ENCODE data around the gene CNTF. TPM values are rescaled to one million over a fixed set of nuclear protein-coding genes. Genes with fewer than 3 reads are reported as not detected.
A peak's percentile ranks its signal among the peaks of the same experiment; 100 is the strongest.

CNTF gene
- polyA plus RNA-seq, 6 donors from 2014 or later, result 0.15 to 0.35 (median 0.28) TPM; not detected in 3

DNA sequence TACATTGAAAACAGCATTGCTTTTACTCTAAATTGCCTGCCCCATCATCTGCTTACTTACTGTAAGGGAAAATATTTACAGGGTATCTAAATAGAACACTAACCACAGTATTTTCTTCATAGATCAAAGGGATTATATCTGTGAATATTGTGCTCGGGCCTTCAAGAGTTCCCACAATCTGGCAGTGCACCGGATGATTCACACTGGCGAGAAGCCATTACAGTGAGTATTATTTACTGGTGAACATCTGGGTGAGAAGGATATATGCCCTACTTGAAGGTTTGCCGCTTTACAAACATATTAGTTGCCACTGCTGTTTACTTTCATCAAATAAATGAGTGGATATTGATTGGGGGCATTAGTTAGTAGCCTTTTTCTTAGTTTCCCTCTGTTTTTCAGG, 5.9 kb upstream of the CNTF start:
- H3K9me3 Mint-ChIP-seq, result no peaks in the 10 kb centered on the region
- peaks cover 50 to 51% of the 10 kb centered on the region in 2 donors for H3K36me3 Mint-ChIP-seq
- no peak for DNase-seq
- no peaks in the 10 kb centered on the region for H3K27me3 Mint-ChIP-seq
- peak overlapping the region in 1 of 6 donors; percentile 15 for H3K27ac Mint-ChIP-seq
- peaks cover 0 to 13% (median 10%) of the 10 kb centered on the region in 3 donors for H3K4me1 Mint-ChIP-seq
- no peak overlapping the region for H3K4me3 Mint-ChIP-seq
- no peak for ATAC-seq (ENCODE audit: low read depth in 2 of 2)

DNA sequence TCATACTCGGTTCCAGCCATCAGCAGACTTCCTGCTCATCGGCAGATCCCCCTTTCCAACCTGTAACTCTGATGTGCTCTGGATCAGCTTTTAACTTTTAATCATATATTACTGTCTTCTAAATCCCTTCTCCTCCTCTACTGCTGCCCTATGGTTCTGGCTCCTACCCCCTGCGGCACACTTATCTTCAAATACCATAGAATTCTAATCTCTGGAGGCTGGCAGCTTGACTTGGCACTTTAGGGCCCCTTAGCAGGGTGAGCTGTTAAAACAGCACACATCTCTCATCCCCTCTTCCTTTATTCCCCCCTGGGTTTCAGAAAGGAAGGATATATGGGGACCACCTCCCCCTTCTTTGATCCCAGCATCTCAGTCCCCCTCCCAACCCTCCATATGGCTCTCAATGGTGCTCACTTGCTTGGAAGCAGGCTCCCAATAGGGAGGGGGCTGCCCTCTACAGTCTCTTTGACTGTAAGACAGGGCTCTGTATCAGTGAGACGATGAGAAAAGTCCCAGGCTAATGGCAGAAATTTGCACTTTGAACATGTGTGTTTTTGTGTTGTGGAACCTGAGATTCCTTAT, 4.4 kb upstream of the CNTF start:
- DNase-seq (no peak), ATAC-seq (ENCODE audit: low read depth in 2 of 2) (peak; percentile 38 to 53)
- Mint-ChIP-seq H3K4me1 (peaks cover 0 to 12% (median 10%) of the 10 kb centered on the region in 3 donors), H3K27ac (peak overlapping the region; percentile 42 to 88 (median 81)), H3K9me3 (no peaks in the 10 kb centered on the region), H3K36me3 (peaks cover 49 to 60% of the 10 kb centered on the region in 2 donors), H3K4me3 (no peak overlapping the region), H3K27me3 (no peaks in the 10 kb centered on the region)

DNA sequence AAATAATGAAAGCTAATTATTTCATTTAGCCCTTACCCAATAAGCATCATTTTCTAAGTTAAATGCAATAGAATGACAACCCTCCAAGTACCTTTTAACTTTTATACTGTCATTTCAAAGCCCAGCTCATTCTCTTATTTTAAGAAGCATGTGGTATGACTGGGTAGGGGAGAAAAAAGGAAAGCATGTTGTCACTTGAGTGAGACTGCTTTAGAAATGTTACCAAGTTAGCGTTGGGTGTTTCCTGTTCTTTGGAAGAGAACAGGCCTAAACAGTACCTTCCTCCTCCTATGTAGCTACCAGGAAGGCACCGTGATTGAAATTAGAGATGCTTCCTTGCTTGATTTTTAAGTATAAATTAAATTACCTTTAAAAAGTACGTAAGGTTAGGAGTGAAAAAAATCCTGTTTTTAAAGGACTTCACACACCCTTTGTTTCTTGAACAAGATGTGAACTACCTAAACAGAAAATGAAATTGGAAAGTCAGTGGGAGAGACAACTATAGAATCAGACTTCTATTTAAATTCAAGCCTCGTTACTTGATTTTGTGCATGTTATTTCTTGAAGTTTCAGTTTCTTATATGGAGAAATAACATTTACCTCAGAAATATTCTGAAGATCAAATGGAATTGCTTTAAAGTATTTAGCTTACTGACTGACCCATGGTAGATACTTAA, 741 bp upstream of the CNTF start:
- no peak for DNase-seq
- Mint-ChIP-seq H3K27ac (peak overlapping the region in 2 of 6 donors; percentile 17 to 76), H3K4me3 (no peak overlapping the region), H3K4me1 (peaks cover 5 to 16% (median 15%) of the 10 kb centered on the region in 3 donors), H3K27me3 (no peaks in the 10 kb centered on the region), H3K9me3 (no peaks in the 10 kb centered on the region), H3K36me3 (peaks cover 27 to 59% of the 10 kb centered on the region in 2 donors)
- no peak for ATAC-seq (ENCODE audit: low read depth in 2 of 2)

DNA sequence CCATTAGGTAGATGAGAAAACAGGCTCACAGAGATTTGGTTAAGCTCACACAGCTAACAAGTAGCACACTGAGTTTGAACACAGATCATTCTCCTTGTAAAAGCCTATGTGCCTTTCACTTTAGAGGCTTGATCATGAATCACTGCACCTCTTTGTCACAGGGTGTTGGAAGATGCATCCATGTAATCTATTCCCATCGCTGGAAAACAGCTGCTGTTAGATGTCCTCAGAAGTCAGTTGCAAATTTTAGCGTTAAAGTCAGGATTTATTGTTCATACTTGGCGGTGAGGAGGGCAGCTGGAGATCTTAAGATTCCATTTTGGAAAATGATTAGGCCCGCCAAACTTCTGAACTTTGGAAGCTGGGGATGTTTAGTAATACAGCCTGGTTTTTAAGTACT, 2.6 kb downstream of the CNTF start:
- Mint-ChIP-seq H3K36me3 (peaks cover 4 to 34% of the 10 kb centered on the region in 2 donors), H3K4me1 (peaks cover 13 to 19% (median 14%) of the 10 kb centered on the region in 3 donors), H3K9me3 (no peaks in the 10 kb centered on the region), H3K4me3 (no peak overlapping the region), H3K27ac (no peak overlapping the region), H3K27me3 (no peaks in the 10 kb centered on the region)
- ATAC-seq (ENCODE audit: low read depth in 2 of 2) (no peak), DNase-seq (no peak)

DNA sequence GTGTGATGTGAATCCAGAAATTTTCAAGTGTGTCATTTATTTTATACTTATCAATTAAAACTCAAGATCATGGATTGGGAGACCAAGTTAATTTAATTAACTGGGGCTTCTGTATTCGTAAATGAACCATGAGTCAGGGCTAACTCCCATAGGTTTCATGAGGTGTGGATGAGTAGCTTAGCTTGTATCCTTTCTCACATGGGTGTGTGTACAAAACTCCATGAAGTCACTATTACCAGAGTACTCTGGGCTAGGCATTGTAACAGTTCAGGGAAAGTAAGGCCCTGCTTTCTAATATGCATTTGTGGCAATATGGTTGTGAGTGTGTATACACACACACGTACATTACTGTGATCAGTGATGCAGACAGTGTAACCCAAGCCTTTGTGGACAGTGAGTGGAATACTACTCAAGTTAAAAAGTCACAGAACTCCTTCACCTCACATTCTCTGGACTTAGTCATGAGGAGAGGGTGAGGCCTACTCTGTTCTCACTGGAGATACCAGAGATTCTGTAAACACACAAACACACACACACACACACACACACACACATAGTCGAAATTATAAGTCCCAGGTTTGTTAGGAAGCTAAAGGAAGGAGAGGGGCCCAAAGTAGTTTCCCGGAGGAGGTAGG, 3.5 kb downstream of the CNTF start:
- Mint-ChIP-seq H3K9me3 (no peaks in the 10 kb centered on the region), H3K4me1 (peaks cover 13 to 19% (median 14%) of the 10 kb centered on the region in 3 donors), H3K27ac (peak overlapping the region in 4 of 6 donors; percentile 1 to 47 (median 25)), H3K36me3 (peaks cover 0 to 30% of the 10 kb centered on the region in 2 donors), H3K27me3 (no peaks in the 10 kb centered on the region), H3K4me3 (peak overlapping the region in 1 of 8 donors; percentile 2)
- no peak for ATAC-seq (ENCODE audit: low read depth in 2 of 2)
- no peak for DNase-seq

DNA sequence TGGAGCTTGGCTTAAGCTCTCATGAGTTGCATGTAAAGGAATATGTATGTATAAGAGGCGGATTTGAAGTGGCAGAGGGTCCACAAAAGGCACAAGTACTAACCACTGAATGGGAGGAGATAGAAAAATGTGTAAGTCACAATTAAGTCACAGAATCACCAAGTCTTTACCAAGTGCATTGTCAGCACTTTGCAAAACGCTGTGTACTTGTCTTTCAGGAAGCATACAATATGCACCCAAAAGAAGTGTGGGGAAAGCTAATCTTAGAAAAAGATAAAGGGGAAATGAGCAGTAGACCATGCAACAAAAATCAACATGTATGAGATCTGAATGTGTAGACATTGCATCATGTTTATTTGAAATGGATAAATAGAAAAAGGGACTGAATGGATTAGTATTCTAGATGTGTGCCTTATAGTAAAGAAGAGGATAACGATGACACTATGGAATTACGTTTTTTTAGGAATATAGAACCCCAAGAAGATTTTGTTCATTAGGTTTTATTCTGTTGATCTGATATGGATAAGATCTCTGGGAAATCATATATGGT, 4.5 kb downstream of the CNTF start:
- Mint-ChIP-seq H3K27me3 (no peaks in the 10 kb centered on the region), H3K36me3 (peaks cover 0 to 28% of the 10 kb centered on the region in 2 donors), H3K27ac (peak overlapping the region in 3 of 6 donors; percentile 1 to 17 (median 6)), H3K4me3 (no peak overlapping the region), H3K9me3 (no peaks in the 10 kb centered on the region), H3K4me1 (peaks cover 13 to 19% (median 14%) of the 10 kb centered on the region in 3 donors)
- ATAC-seq (ENCODE audit: low read depth in 2 of 2) (no peak), DNase-seq (no peak)

DNA sequence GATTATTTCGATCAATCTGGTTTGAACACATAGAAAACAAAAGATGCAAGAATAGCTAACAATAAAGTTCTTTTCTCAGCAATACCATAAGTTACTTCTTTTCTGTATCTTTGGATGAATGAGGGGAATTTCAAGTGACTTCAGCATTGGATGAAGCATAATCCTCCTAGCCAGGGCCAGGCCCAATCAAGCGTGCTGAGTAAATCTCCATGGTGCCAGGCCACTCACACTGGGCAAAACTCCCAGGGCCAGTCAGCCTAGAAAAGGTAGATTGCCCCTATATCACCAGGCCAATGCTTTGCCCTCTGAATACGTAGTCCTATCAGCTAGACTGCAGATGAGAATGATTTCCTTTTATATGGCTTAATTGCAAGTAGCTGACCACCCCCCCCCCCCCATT, 6.0 kb downstream of the CNTF start:
- ATAC-seq (ENCODE audit: low read depth in 2 of 2) (no peak), DNase-seq (no peak)
- Mint-ChIP-seq H3K27me3 (no peaks in the 10 kb centered on the region), H3K4me1 (peaks cover 13 to 19% (median 14%) of the 10 kb centered on the region in 3 donors), H3K4me3 (peak overlapping the region in 1 of 8 donors; percentile 16), H3K9me3 (no peaks in the 10 kb centered on the region), H3K27ac (no peak overlapping the region), H3K36me3 (peaks cover 0 to 13% of the 10 kb centered on the region in 2 donors)

DNA sequence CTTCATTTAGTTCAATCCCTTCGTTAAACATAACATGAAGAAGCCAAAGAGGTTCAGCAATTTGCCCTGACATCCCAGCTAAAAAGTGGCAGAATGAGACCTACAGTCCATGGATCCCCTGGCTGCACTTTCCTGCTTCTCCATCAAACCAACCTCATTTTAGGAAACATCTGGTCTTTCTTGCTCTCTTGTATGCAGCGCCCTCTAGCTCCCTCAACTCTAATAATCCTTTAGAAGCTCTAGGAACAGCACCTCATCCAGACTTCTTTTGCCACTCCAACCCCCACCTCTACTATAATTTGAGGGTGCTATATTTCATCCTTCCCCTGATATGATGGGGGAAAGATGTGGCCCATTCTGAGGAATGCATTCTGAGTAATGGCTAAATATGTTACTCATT, 7.4 kb downstream of the CNTF start:
- ATAC-seq (ENCODE audit: low read depth in 2 of 2) (peak in 1 of 2 donors; percentile 50), DNase-seq (peak; percentile 10)
- H3K9me3 Mint-ChIP-seq, result no peaks in the 10 kb centered on the region
- no peak overlapping the region for H3K4me3 Mint-ChIP-seq
- no peaks in the 10 kb centered on the region for H3K36me3 Mint-ChIP-seq
- peaks cover 13 to 19% (median 14%) of the 10 kb centered on the region in 3 donors for H3K4me1 Mint-ChIP-seq
- peak overlapping the region in 2 of 6 donors; percentile 9 to 57 for H3K27ac Mint-ChIP-seq
- H3K27me3 Mint-ChIP-seq, result no peaks in the 10 kb centered on the region

DNA sequence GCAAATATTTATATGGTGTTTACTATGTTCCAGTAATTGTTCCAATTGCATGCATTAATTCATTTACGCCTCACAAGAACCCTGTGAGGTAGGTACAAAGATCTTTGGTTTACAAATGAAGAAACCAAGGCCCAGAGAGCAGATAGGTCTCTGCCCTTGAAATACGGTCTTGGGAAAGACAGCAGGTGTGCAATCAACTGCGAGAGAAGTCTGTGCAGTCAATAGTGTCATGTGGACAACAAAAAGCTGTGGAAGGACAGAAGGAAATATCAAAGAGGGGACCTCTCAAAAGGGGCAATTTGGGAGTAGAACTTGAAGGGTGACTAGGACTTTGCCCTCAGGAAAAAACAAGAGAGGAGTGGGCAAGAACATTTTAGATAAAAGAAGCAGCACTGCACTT, 8.9 kb downstream of the CNTF start:
- ATAC-seq (ENCODE audit: low read depth in 2 of 2), result no peak
- no peak for DNase-seq
- H3K27ac Mint-ChIP-seq, result peak overlapping the region in 3 of 6 donors; percentile 30 to 73 (median 62)
- H3K4me1 Mint-ChIP-seq, result peaks cover 10 to 14% (median 10%) of the 10 kb centered on the region in 3 donors
- no peaks in the 10 kb centered on the region for H3K36me3 Mint-ChIP-seq
- no peaks in the 10 kb centered on the region for H3K9me3 Mint-ChIP-seq
- H3K27me3 Mint-ChIP-seq, result no peaks in the 10 kb centered on the region
- H3K4me3 Mint-ChIP-seq, result peak overlapping the region in 1 of 8 donors; percentile 44

DNA sequence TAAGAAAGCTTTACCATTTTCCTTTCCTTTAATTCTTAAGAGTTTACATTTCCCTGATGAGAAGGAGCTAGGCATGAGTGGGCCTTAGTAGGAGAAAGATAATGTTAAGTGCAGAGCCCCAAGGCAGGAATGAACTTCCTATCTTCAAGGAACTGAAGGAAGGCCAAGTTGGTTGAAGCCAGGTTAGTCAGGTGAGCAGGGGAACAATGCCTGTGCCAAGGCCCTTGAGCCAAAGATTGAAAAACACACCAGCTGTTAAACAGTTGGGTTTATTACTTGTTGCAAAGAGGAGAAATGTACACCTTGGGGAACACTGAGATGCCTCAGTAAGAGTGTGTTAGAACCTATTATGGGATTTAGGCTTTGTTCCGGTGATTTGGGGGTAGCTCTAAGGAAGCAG, 10.0 kb downstream of the CNTF start:
- Mint-ChIP-seq H3K4me3 (no peak overlapping the region), H3K4me1 (peaks cover under 1 to 3% (median 3%) of the 10 kb centered on the region in 3 donors), H3K9me3 (no peaks in the 10 kb centered on the region), H3K36me3 (no peaks in the 10 kb centered on the region), H3K27me3 (no peaks in the 10 kb centered on the region), H3K27ac (no peak overlapping the region)
- DNase-seq (no peak), ATAC-seq (ENCODE audit: low read depth in 2 of 2) (no peak)

DNA sequence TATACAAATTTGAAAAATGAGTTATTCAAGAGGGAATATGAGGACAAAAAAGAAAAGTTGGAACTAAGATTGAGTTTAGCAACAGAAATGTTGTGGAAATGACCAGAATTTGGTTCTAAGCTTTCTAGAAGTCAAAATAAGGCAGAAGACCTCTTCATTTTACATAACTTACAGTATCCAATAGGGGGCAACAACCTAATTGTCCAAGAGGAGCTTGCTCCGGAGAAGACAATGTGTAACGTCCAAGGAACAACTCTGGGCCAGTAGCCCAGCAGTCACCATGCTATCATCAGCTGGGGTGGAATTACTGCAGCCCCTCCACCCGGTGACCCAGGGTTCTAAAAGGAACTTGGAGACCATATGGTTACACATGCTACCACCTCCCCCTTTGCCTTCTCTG, 14.1 kb downstream of the CNTF start:
- no peak overlapping the region for H3K27ac Mint-ChIP-seq
- DNase-seq (no peak), ATAC-seq (ENCODE audit: low read depth in 2 of 2) (no peak)
- no peaks in the 10 kb centered on the region for H3K9me3 Mint-ChIP-seq
- H3K4me3 Mint-ChIP-seq, result no peak overlapping the region
- no peaks in the 10 kb centered on the region for H3K36me3 Mint-ChIP-seq
- H3K4me1 Mint-ChIP-seq, result peaks cover 4 to 15% (median 10%) of the 10 kb centered on the region in 3 donors
- no peaks in the 10 kb centered on the region for H3K27me3 Mint-ChIP-seq

DNA sequence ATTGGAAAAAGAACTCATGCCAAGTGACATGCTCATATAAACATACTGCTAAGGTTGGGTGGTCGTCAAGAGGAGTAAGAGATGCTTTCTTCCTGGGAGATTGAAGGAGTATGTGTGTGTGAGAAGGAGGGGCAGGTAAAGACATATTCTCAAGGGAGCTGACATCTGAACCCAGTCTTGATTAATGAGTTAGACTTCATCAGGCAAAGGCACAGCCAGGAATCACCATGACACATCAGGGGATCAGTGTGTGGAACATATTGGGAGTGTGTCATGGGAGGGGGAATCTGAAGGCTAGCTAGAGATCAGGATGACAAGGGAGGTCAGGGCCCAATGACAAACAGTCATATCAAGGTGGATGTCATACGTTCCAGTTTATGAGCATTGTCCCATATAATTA, 14.9 kb downstream of the CNTF start:
- DNase-seq (no peak), ATAC-seq (ENCODE audit: low read depth in 2 of 2) (no peak)
- Mint-ChIP-seq H3K4me3 (no peak overlapping the region), H3K27me3 (no peaks in the 10 kb centered on the region), H3K9me3 (no peaks in the 10 kb centered on the region), H3K36me3 (no peaks in the 10 kb centered on the region), H3K4me1 (peaks cover 4 to 15% (median 10%) of the 10 kb centered on the region in 3 donors), H3K27ac (peak overlapping the region in 1 of 6 donors; percentile 40)

DNA sequence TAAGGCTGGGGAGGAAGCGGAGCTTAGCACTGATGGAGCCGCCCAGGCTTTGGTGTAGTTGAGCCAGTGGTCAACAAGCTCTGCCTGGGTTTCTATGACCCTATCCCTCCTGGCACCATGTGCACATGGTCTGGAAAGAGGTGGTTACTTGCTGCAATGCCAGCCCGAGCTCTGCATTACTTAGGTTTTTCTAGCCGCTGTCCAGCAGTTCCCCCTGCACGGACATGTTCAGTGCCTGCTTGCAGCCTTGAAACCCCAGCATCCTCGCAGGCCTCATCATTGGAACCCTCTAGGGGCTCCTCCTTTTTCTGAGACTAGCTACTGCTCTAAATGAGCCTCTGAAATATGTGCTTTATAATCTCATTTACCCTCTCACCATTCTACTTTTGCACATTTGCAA, 16.6 kb downstream of the CNTF start:
- Mint-ChIP-seq H3K27ac (no peak overlapping the region), H3K9me3 (no peaks in the 10 kb centered on the region), H3K4me1 (peaks cover 4 to 15% (median 10%) of the 10 kb centered on the region in 3 donors), H3K27me3 (no peaks in the 10 kb centered on the region), H3K36me3 (no peaks in the 10 kb centered on the region), H3K4me3 (no peak overlapping the region)
- ATAC-seq (ENCODE audit: low read depth in 2 of 2) (no peak), DNase-seq (no peak)
